HEK293 (cell line): Measurements from ENCODE around the gene GPHN.

Experiments
- CTCF ChIA-PET: fragments of 350-600 bp; formaldehyde crosslinking; extraction: SDS; loops from one replicate; lab custom pipeline; 2021; ENCODE audit warnings: antibody characterized with exemption; lab: Yijun Ruan, JAX
- POLR2A ChIA-PET: fragments of 300-600 bp; formaldehyde crosslinking; extraction: SDS; loops from one replicate; lab custom pipeline; 2020; ENCODE audit warnings: antibody characterized with exemption, inconsistent platforms; lab: Yijun Ruan, JAX
- H3K27ac ChIP-seq: fragments of 200-500 bp; sonication (Bioruptor generic); 2 replicates; pipeline ENCODE4 v1.5.1; 2014; ENCODE audit warnings: low read depth, low read length, control low read depth, inconsistent platforms; ENCODE audit errors: extremely low read depth
- H3K36me3 ChIP-seq, 2 experiments: fragments of 200-500 bp in 1 of 2; sonication (Bioruptor generic) in 1 of 2; 1 replicate in 1 of 2; 2 replicates in 1 of 2; pipeline ENCODE4 v1.5.1; 2014 to 2017; ENCODE audit warnings: inconsistent platforms in 2 of 2, low read length in 2 of 2; ENCODE audit not compliant: control insufficient read depth in 2 of 2, insufficient read depth in 1 of 2
- H3K4me1 ChIP-seq: fragments of 200-500 bp; sonication (Bioruptor generic); 2 replicates; pipeline ENCODE4 v1.5.1; 2014; ENCODE audit warnings: mild to moderate bottlenecking, low read length, inconsistent platforms; ENCODE audit not compliant: control insufficient read depth, insufficient read depth
- H3K4me3 ChIP-seq: 2 replicates; pipeline ENCODE4 v1.5.1; 2011; ENCODE audit warnings: low read depth, mild to moderate bottlenecking, control low read depth, low read length, moderate library complexity
- H3K9me3 ChIP-seq: fragments of 200-500 bp; sonication (Bioruptor generic); 2 replicates; pipeline ENCODE4 v1.5.1; 2014; ENCODE audit warnings: low read depth, low read length, inconsistent platforms; ENCODE audit not compliant: control insufficient read depth, insufficient read depth
- BCL11A ChIP-seq: fragments of 450-650 bp; formaldehyde crosslinking; IDR thresholded peaks from 2 replicates; pipeline ENCODE4 v1.5.1; 2016; ENCODE audit warnings: low read depth, missing biosample characterization, missing genetic modification characterization
- BCL11B ChIP-seq: fragments of 450-650 bp; formaldehyde crosslinking; IDR thresholded peaks from 2 replicates; pipeline ENCODE4 v1.5.1; 2016; ENCODE audit warnings: low read depth, missing biosample characterization, missing genetic modification characterization
- GLI2 ChIP-seq: fragments of 450-650 bp; formaldehyde crosslinking; IDR thresholded peaks from 2 replicates; pipeline ENCODE4; 2017; ENCODE audit warnings: missing biosample characterization, missing genetic modification characterization, low read depth, borderline replicate concordance
- OVOL3 ChIP-seq: fragments of 450-650 bp; formaldehyde crosslinking; IDR thresholded peaks from 2 replicates; pipeline ENCODE4 v1.5.1; 2016; ENCODE audit warnings: missing biosample characterization, missing genetic modification characterization
- PRDM4 ChIP-seq: fragments of 450-650 bp; formaldehyde crosslinking; IDR thresholded peaks from 2 replicates; pipeline ENCODE4 v1.5.1; 2017; ENCODE audit warnings: missing biosample characterization, missing genetic modification characterization
- ZEB2 ChIP-seq: fragments of 450-650 bp; formaldehyde crosslinking; IDR thresholded peaks from 2 replicates; pipeline ENCODE4 v1.5.1; 2016; ENCODE audit warnings: missing biosample characterization, missing genetic modification characterization
- ZFP3 ChIP-seq: fragments of 450-650 bp; formaldehyde crosslinking; IDR thresholded peaks from 2 replicates; pipeline ENCODE4 v1.5.1; 2016; ENCODE audit warnings: low read depth, missing biosample characterization, missing genetic modification characterization
- ZNF138 ChIP-seq: fragments of 450-650 bp; formaldehyde crosslinking; IDR thresholded peaks from 2 replicates; pipeline ENCODE4 v1.5.1; 2016; ENCODE audit warnings: missing biosample characterization, missing genetic modification characterization, borderline replicate concordance
- ZNF239 ChIP-seq: fragments of 450-650 bp; formaldehyde crosslinking; IDR thresholded peaks from 2 replicates; pipeline ENCODE4 v1.5.1; 2016; ENCODE audit warnings: missing biosample characterization, missing genetic modification characterization
- ZNF274 ChIP-seq, 2 experiments: fragments of 200-500 bp in 1 of 2; fragments of 450-650 bp in 1 of 2; sonication (Bioruptor generic) in 1 of 2; formaldehyde crosslinking in 1 of 2; IDR thresholded peaks; 2 replicates each; pipeline versions ENCODE4 v1.5.1 to v1.6.1; 2014 to 2016; ENCODE audit warnings: borderline replicate concordance in 1 of 2, inconsistent platforms in 1 of 2, low read length in 1 of 2, missing biosample characterization in 1 of 2, missing genetic modification characterization in 1 of 2
- ZNF366 ChIP-seq: fragments of 450-650 bp; formaldehyde crosslinking; conservative IDR thresholded peaks from 2 replicates; pipeline ENCODE4 v1.5.1; 2016; ENCODE audit warnings: missing biosample characterization, missing genetic modification characterization
- ZNF529 ChIP-seq: fragments of 450-650 bp; formaldehyde crosslinking; IDR thresholded peaks from 2 replicates; pipeline ENCODE4 v1.5.1; 2017; ENCODE audit warnings: missing genetic modification characterization, missing biosample characterization; ENCODE audit not compliant: insufficient replicate concordance
- ZNF548 ChIP-seq: fragments of 450-650 bp; formaldehyde crosslinking; IDR thresholded peaks from 2 replicates; pipeline ENCODE4 v1.5.1; 2016; ENCODE audit warnings: missing biosample characterization, missing genetic modification characterization
- ZNF571 ChIP-seq: fragments of 450-650 bp; formaldehyde crosslinking; IDR thresholded peaks from 2 replicates; pipeline ENCODE4 v1.5.0; 2017; ENCODE audit warnings: missing biosample characterization, missing genetic modification characterization
- ZNF792 ChIP-seq: fragments of 450-650 bp; formaldehyde crosslinking; IDR thresholded peaks from 2 replicates; pipeline ENCODE4 v1.5.1; 2016; ENCODE audit warnings: missing biosample characterization, missing genetic modification characterization
- ZSCAN16 ChIP-seq: fragments of 450-650 bp; formaldehyde crosslinking; IDR thresholded peaks from 2 replicates; pipeline ENCODE4 v1.5.1; 2016; ENCODE audit warnings: missing biosample characterization, missing genetic modification characterization
- TF ChIP-seq, protein P1 (sequence below): fragments of 450-650 bp; formaldehyde crosslinking; IDR thresholded peaks from 2 replicates; pipeline ENCODE4 v1.5.1; 2016; ENCODE audit warnings: missing biosample characterization, missing genetic modification characterization
- TF ChIP-seq, protein P2 (sequence below): IDR thresholded peaks from 2 replicates; pipeline ENCODE4 v1.6.1; 2011; ENCODE audit warnings: mild to moderate bottlenecking, low read depth, low read length, borderline replicate concordance
- TF ChIP-seq, protein P3 (sequence below): fragments of 450-650 bp; formaldehyde crosslinking; IDR thresholded peaks from 2 replicates; pipeline ENCODE4 v1.5.1; 2016; ENCODE audit warnings: missing biosample characterization, missing genetic modification characterization
- TF ChIP-seq, protein P4 (sequence below): fragments of 450-650 bp; formaldehyde crosslinking; IDR thresholded peaks from 2 replicates; pipeline ENCODE4 v1.5.1; 2016; ENCODE audit warnings: missing biosample characterization, missing genetic modification characterization

Gene GPHN

GRCh38 chr14:66717561-66718140 is 209.7 kb downstream of the GPHN start:
- Histone ChIP-seq H3K9me3 (no peaks in the 10 kb centered on the region), H3K36me3 (no peaks in the 10 kb centered on the region), H3K4me3 (no peak overlapping the region), H3K4me1 (no peaks in the 10 kb centered on the region), H3K27ac (no peak overlapping the region)
- CTCF ChIA-PET = no interaction called here
- TF ChIP-seq, protein P1, sequence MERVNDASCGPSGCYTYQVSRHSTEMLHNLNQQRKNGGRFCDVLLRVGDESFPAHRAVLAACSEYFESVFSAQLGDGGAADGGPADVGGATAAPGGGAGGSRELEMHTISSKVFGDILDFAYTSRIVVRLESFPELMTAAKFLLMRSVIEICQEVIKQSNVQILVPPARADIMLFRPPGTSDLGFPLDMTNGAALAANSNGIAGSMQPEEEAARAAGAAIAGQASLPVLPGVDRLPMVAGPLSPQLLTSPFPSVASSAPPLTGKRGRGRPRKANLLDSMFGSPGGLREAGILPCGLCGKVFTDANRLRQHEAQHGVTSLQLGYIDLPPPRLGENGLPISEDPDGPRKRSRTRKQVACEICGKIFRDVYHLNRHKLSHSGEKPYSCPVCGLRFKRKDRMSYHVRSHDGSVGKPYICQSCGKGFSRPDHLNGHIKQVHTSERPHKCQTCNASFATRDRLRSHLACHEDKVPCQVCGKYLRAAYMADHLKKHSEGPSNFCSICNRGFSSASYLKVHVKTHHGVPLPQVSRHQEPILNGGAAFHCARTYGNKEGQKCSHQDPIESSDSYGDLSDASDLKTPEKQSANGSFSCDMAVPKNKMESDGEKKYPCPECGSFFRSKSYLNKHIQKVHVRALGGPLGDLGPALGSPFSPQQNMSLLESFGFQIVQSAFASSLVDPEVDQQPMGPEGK (tag by site-specific recombination) = no peak
- TF ChIP-seq ZNF792 (tag by site-specific recombination) (no peak), ZEB2 (no peak), ZNF571 (tag by site-specific recombination) (no peak), OVOL3 (tag by site-specific recombination) (no peak), ZNF274 (IDR thresholded peaks at IDR 0.05; ENCODE audit: low read length) (no peak), ZNF274 (tag by site-specific recombination; IDR thresholded peaks at IDR 0.05; ENCODE audit: borderline replicate concordance) (no peak), PRDM4 (no peak), BCL11A (no peak), BCL11B (tag by site-specific recombination) (no peak), ZNF529 (no peak), ZNF366 (tag by site-specific recombination) (no peak), ZNF239 (tag by site-specific recombination) (no peak), ZSCAN16 (tag by site-specific recombination) (no peak), ZNF548 (tag by site-specific recombination) (no peak), GLI2 (tag by site-specific recombination) (no peak), ZFP3 (tag by site-specific recombination) (no peak), ZNF138 (tag by site-specific recombination) (no peak)
- TF ChIP-seq, protein P2, sequence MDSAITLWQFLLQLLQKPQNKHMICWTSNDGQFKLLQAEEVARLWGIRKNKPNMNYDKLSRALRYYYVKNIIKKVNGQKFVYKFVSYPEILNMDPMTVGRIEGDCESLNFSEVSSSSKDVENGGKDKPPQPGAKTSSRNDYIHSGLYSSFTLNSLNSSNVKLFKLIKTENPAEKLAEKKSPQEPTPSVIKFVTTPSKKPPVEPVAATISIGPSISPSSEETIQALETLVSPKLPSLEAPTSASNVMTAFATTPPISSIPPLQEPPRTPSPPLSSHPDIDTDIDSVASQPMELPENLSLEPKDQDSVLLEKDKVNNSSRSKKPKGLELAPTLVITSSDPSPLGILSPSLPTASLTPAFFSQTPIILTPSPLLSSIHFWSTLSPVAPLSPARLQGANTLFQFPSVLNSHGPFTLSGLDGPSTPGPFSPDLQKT = no peak
- TF ChIP-seq, protein P3, sequence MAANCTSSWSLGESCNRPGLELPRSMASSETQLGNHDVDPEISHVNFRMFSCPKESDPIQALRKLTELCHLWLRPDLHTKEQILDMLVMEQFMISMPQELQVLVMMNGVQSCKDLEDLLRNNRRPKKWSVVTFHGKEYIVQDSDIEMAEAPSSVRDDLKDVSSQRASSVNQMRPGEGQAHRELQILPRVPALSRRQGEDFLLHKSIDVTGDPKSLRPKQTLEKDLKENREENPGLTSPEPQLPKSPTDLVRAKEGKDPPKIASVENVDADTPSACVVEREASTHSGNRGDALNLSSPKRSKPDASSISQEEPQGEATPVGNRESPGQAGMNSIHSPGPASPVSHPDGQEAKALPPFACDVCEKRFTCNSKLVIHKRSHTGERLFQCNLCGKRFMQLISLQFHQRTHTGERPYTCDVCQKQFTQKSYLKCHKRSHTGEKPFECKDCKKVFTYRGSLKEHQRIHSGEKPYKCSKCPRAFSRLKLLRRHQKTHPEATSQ = no peak
- TF ChIP-seq, protein P4, sequence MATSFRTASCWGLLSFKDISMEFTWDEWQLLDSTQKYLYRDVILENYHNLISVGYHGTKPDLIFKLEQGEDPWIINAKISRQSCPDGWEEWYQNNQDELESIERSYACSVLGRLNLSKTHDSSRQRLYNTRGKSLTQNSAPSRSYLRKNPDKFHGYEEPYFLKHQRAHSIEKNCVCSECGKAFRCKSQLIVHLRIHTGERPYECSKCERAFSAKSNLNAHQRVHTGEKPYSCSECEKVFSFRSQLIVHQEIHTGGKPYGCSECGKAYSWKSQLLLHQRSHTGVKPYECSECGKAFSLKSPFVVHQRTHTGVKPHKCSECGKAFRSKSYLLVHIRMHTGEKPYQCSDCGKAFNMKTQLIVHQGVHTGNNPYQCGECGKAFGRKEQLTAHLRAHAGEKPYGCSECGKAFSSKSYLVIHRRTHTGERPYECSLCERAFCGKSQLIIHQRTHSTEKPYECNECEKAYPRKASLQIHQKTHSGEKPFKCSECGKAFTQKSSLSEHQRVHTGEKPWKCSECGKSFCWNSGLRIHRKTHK (tag by site-specific recombination) = no peak
- POLR2A ChIA-PET = no interaction called here
